ENCODE results near the gene POU4F3. TPM values are rescaled to one million over a fixed set of nuclear protein-coding genes. Genes with fewer than 3 reads are reported as not detected.
A peak's percentile ranks its signal among the peaks of the same experiment; 100 is the strongest.

The POU4F3 gene
- total RNA-seq, 6 donors from 2014 or later = 0.10 to 0.55 (median 0.30) TPM; not detected in 3

DNA sequence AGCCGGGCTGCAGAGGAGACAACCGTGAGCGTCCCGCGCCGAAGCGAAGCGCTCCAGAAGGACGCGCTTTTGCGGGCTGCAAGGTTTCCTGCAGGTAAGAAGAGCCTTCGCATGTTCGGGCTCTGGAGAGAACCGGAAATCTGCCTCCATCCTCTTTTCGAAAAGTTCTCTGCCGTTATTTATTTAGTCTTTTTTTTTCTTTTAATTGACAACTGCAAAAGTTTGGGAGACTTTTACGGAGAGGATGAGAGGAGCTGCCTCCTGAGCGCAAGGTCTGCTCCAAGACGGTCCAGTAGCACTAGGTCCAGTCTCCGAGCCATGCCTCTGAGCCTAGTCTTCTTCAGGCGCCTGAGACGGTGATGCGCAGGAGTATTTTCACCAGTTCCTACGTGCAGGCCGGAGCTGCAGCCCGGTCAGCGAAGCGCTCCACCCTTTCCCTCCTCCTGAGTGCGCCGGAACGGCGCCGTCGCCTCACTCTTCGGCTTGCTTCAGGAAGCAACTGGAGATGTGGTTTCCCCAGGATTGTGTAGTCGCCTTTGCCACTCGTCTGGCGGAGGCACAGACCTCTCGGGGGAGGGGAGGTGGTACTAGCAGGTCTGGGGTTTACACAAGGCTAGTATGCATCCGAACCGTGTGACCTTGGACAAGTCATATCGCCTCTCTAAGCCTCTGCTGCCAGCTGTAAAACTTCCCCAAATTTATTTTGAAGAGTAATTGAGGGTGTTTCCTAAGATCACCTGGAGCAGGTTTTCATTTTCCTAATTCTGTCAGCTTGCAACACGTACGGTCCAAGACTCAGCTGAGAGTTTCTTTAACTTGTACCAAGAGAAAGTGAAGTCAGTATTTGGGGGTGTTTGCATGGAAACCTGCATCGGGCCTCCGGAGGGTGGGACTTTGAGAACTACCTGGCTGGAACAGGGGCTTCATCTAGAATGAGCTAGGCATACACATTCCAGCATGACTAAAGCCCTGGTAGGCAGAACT is 4.5 kb downstream of the POU4F3 start:
- peaks cover 11 to 43% (median 15%) of the 10 kb centered on the region in 4 donors for H3K4me1 ChIP-seq

DNA sequence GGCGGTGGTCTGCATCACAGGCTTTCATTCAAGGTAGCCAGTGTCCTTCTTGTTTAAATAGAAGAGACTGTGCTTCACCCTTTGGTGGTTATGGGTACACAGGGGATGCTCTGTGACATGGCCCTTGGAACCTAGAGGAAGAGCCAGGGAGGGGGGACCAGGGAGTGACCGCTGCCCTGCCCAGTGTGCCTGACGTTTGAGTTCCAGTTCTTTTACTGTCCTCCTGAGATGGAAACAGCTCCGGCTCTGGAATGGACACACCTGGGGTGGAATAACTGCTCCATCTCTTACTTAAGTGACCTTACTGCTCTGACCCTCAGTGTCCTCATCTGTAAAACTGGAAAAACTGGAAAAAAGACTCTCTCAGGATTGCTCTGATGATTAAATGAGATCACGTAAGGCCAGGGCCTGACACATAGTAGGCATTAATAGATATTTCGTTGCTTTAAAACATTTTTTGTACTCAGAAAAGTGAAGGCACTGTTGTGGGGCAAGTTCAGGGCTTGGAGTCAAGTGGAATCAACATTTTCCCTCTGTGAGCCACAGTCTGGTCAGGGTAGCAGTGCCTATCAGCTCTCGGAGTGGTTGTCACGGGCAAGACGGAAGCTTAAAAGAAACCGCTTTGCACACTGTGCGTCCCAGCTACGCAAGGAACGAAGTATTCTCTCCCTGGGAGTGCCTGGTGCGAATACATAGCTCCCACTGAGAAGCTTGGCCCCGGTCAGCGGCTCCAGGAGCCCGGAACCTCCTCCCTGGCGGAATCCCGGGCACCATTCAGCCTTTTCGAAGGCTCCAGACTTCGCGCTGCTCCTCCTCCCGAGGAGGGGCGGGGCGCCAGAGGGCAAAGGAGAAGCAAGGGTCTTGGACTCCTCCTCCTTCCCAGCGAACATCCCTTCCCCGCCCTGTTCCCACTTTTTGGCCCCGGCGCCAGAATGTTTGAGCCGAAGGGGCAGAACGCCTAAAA is 5.8 kb downstream of the POU4F3 start:
- no peaks in the 10 kb centered on the region for H3K36me3 ChIP-seq
- H3K27ac ChIP-seq = no peak overlapping the region
- DNase-seq = peak in 1 of 2 donors; percentile 47
- peaks cover 0 to 65% (median 37%) of the 10 kb centered on the region in 4 donors for H3K27me3 ChIP-seq
- peak overlapping the region in 3 of 4 donors; percentile 6 to 30 (median 15) for H3K4me3 ChIP-seq
- 5 to 6% methylated on average over 20 to 31 of the region's 31 CpGs for WGBS, 2 donors
- TF ChIP-seq EP300 (IDR thresholded peaks at IDR 0.05) (no peak), POLR2AphosphoS5 (IDR thresholded peaks at IDR 0.05) (no peak), POLR2A (IDR thresholded peaks at IDR 0.05) (no peak)
- TF ChIP-seq, protein P1, sequence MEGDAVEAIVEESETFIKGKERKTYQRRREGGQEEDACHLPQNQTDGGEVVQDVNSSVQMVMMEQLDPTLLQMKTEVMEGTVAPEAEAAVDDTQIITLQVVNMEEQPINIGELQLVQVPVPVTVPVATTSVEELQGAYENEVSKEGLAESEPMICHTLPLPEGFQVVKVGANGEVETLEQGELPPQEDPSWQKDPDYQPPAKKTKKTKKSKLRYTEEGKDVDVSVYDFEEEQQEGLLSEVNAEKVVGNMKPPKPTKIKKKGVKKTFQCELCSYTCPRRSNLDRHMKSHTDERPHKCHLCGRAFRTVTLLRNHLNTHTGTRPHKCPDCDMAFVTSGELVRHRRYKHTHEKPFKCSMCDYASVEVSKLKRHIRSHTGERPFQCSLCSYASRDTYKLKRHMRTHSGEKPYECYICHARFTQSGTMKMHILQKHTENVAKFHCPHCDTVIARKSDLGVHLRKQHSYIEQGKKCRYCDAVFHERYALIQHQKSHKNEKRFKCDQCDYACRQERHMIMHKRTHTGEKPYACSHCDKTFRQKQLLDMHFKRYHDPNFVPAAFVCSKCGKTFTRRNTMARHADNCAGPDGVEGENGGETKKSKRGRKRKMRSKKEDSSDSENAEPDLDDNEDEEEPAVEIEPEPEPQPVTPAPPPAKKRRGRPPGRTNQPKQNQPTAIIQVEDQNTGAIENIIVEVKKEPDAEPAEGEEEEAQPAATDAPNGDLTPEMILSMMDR (IDR thresholded peaks at IDR 0.05) = no peak
- no peaks in the 10 kb centered on the region for H3K9me3 ChIP-seq
- H3K4me1 ChIP-seq = peaks cover 11 to 33% (median 15%) of the 10 kb centered on the region in 4 donors
- ATAC-seq (ENCODE audit: low FRiP score in 2 of 2) = peak in 1 of 2 donors; percentile 48

More for the DNA sequence above, 4.5 kb downstream of the POU4F3 start:
- ATAC-seq (ENCODE audit: low FRiP score in 2 of 2) (no peak), DNase-seq (peak in 1 of 2 donors; percentile 71)
- H3K27ac ChIP-seq = no peak overlapping the region
- 4 to 7% methylated on average over 42 to 45 of the region's 46 CpGs for WGBS, 2 donors
- TF ChIP-seq POLR2A (IDR thresholded peaks at IDR 0.05) (no peak), POLR2AphosphoS5 (IDR thresholded peaks at IDR 0.05) (no peak), EP300 (IDR thresholded peaks at IDR 0.05) (no peak)
- TF ChIP-seq, protein P1 (IDR thresholded peaks at IDR 0.05) = no peak
- H3K9me3 ChIP-seq = no peaks in the 10 kb centered on the region
- no peaks in the 10 kb centered on the region for H3K36me3 ChIP-seq
- H3K27me3 ChIP-seq = peaks cover 0 to 76% (median 43%) of the 10 kb centered on the region in 4 donors
- H3K4me3 ChIP-seq = no peak overlapping the region

DNA sequence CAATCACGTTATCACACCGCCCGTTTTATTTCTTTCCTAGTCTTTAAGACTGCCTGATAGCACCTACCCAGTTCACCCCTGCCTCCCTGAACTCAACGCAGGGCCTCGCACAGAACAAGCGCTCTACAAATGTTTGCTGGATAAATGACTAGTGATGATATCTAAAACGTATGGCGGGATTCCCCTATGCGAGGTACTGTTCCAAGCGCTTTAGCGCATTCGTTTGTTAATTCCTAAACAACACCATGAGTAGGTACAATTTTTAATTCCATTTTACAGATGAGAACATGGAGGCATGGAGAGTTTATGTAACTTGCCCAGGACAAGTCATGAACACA is 6.6 kb downstream of the POU4F3 start:
- H3K36me3 ChIP-seq = no peaks in the 10 kb centered on the region
- H3K27me3 ChIP-seq = peaks cover 0 to 57% (median 30%) of the 10 kb centered on the region in 4 donors
- DNase-seq (no peak), ATAC-seq (ENCODE audit: low FRiP score in 2 of 2) (no peak)
- H3K4me3 ChIP-seq = no peak overlapping the region
- H3K9me3 ChIP-seq = no peaks in the 10 kb centered on the region
- H3K27ac ChIP-seq = no peak overlapping the region
- 7% methylated on average over 12 of the region's 12 CpGs for WGBS, 2 donors
- no peak for TF ChIP-seq POLR2A (IDR thresholded peaks at IDR 0.05)
- TF ChIP-seq EP300 (IDR thresholded peaks at IDR 0.05) = no peak
- TF ChIP-seq, protein P1 (IDR thresholded peaks at IDR 0.05) = no peak
- peaks cover 11 to 26% (median 14%) of the 10 kb centered on the region in 4 donors for H3K4me1 ChIP-seq

DNA sequence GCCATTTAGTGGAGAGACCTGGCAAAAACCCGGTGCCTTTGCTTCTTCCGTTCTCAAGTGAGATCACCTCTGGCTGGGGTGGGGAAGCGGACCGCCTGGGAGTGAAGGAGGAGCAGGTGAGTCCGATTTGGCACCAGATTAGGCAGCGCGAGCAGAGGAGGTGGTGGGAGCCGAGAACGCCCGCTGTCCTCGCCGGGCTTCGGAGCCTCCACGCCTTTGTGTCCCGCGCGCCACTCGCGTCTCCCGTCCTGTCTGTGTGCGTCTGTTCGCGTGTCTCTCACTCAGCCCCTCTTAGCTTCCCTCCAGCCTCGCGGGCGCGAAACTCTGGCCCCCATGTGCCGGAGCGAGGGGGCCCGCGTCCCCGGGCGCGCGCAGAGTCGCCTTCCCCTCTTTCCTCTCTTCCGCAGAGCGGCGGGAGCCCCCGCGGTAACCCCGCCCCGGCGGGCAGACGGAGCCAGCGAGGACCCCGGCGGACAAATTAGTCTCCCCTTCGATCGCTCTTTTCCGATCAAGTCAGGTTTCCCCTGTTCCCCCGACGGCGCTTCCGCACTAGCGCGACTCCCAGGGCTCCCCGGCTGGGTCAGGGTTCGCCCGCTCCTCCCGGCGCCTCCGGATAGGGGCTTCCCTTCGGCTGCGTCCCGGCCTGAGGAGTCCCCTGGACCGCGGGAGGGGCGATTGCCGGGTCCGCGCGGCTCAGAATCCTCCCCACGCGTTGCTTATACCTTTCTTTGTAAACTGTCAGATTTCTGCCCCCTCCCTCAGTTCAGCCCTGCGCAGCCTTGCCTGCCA is 7.1 kb downstream of the POU4F3 start:
- no peaks in the 10 kb centered on the region for H3K9me3 ChIP-seq
- TF ChIP-seq, protein P1 (IDR thresholded peaks at IDR 0.05) = no peak
- TF ChIP-seq POLR2AphosphoS5 (IDR thresholded peaks at IDR 0.05) (no peak), POLR2A (IDR thresholded peaks at IDR 0.05) (no peak), EP300 (IDR thresholded peaks at IDR 0.05) (no peak)
- peak in 1 of 2 donors; percentile 79 for DNase-seq
- no peaks in the 10 kb centered on the region for H3K36me3 ChIP-seq
- peaks cover 8 to 22% (median 12%) of the 10 kb centered on the region in 4 donors for H3K4me1 ChIP-seq
- ATAC-seq (ENCODE audit: low FRiP score in 2 of 2) = no peak
- WGBS, 2 donors = 3% methylated on average over 17 to 39 of the region's 76 CpGs
- peak overlapping the region in 1 of 4 donors; percentile 20 for H3K4me3 ChIP-seq
- H3K27me3 ChIP-seq = peaks cover 0 to 51% (median 29%) of the 10 kb centered on the region in 4 donors
- H3K27ac ChIP-seq = no peak overlapping the region
